Activated CD8-positive, alpha-beta memory T cell treated with anti-CD3 and anti-CD28 coated beads, Interleukin-2, amount 10 ng/mL, durations not matched to agents 7 days and 5 days (primary cell): ENCODE measurements around the gene CRABP2. TPM values are rescaled to one million over a fixed set of nuclear protein-coding genes. Genes with fewer than 3 reads are reported as not detected.

Experiments used
- ATAC-seq: fragments of 150-1000 bp; cut with Tn5 transposase; one replicate; pipeline ENCODE4 v1.10.0; 2021; ENCODE audit warnings: moderate library complexity
- CTCF ChIA-PET: fragments of 350-600 bp; sonication (Branson Sonifier 250); formaldehyde crosslinking; loops from one replicate; lab custom pipeline; 2021; ENCODE audit warnings: antibody characterized with exemption; lab: Charles Lee
- DNase-seq: peaks from one replicate; pipeline ENCODE4 v3.0.0-alpha.2; 2020
- H3K27ac Mint-ChIP-seq: one replicate; pipeline ENCODE4 v1.8.0; 2021; ENCODE audit warnings: mild to moderate bottlenecking, mixed read lengths
- H3K27me3 Mint-ChIP-seq: one replicate; pipeline ENCODE4 v1.8.0; 2021; ENCODE audit warnings: mixed read lengths
- H3K36me3 Mint-ChIP-seq: one replicate; pipeline ENCODE4 v1.8.0; 2021; ENCODE audit warnings: mild to moderate bottlenecking, mixed read lengths
- H3K4me1 Mint-ChIP-seq: one replicate; pipeline ENCODE4 v1.8.0; 2021; ENCODE audit warnings: mixed read lengths
- H3K4me3 Mint-ChIP-seq: one replicate; pipeline ENCODE4 v1.8.0; 2021; ENCODE audit warnings: mild to moderate bottlenecking, moderate library complexity, mixed read lengths
- H3K9me3 Mint-ChIP-seq: one replicate; pipeline ENCODE4 v1.8.0; 2022; ENCODE audit warnings: low read depth, mixed read lengths
- total RNA-seq, 2 experiments: library from RNA; stranded (reverse); gene quantifications; one replicate each; pipeline ENCODE4 v1.2.3, GENCODE V29; 2021

Gene CRABP2
- total RNA-seq, 2 experiments from 2014 or later: 1.4 to 1.9 TPM

DNA sequence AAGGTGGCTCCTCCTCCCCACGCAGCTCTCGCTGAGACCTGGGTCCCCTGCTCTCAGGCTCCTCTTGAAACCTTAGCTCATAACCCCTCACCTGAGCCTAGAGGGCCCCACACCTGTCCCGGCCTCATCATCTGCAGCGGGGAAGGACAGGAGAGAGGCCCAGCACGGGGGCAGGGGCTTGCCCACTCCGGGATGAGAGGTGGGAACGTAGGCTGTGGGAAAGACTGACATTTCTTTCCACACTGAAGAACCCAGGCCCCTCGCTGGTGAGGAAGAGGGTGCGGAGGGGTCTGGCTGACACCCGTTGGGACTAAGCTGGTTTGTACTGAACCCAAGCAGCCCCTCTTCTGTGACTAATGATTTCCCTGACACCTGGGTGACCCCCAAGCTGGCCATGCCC is 14.2 kb downstream of the CRABP2 start:
- Mint-ChIP-seq H3K27me3 (peaks cover 57% of the 10 kb centered on the region), H3K9me3 (no peaks in the 10 kb centered on the region), H3K27ac (no peak overlapping the region), H3K4me1 (peaks cover 20% of the 10 kb centered on the region), H3K36me3 (no peaks in the 10 kb centered on the region), H3K4me3 (no peak overlapping the region)
- CTCF ChIA-PET: interaction anchor here (0.9 to 13.4 kb wide), 15 partner anchors 9 to 200 kb away, joined by 3 to 286 read pairs (median 33); partner anchors contain the start of genes BCAN, CRABP2, INSRR and ISG20L2
- DNase-seq (no peak), ATAC-seq (no peak)

DNA sequence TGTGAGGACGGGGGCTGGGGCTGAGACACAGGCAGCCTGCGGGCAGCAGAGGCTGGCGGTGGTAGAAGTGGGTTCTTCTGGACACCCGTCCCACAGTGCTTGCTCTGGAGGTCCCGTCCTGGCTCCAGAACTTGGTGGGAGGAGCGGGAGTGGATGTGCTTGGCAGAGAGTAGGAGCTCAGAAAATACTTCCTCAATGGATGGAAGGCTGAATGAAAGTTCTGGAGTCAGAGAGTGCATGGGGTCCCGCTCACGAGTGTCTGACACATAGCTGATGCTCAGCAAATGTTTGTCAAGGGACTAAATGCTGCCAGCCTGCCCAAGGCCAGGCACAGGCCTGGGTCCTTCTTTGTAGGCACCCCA is 14.7 kb downstream of the CRABP2 start:
- ATAC-seq (no peak), DNase-seq (no peak)
- Mint-ChIP-seq H3K4me3 (no peak overlapping the region), H3K9me3 (no peaks in the 10 kb centered on the region), H3K4me1 (peaks cover 21% of the 10 kb centered on the region), H3K27ac (no peak overlapping the region), H3K27me3 (peaks cover 57% of the 10 kb centered on the region), H3K36me3 (no peaks in the 10 kb centered on the region)
- CTCF ChIA-PET: interaction anchor here (0.9 to 13.4 kb wide), 27 partner anchors 8 to 201 kb away, joined by 3 to 286 read pairs (median 11); partner anchors contain the start of genes BCAN, CRABP2, HAPLN2 and INSRR

DNA sequence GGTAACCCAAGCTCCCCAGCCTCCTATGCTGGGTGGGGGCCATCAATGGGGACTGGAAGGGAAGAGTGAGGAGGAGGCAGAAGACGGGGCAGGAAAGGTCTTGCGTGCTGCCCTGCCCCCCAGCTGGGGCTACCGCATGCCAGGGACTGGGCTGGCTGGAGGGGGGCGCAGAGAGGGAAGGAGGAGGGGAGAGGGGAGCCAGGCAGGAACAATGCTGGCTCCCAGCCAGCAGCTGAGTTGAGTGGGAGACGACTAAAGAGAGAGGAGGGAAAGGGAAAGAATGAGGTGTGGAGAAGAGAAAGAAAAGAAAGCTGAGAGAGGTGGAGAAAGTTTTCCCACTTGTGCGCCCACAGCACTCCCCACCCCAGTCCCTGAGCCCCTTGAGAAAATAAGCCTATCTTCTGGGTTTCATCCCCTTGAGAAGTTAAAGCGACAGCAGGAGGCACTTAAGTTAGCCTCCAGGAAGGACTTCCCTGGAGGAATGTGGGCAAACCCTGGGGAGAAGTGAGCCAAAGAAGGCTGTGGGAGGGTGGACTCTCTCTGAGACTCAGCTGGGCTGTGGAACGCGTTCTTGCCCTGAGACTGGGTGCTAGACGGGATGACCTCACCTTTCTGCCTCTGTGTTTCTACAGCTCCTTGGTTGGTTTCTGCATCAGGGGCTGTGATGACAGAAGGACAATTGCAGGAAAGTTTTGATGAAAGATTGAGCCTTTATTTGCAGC is 15.3 kb downstream of the CRABP2 start:
- ATAC-seq (peak; percentile 3), DNase-seq (no peak)
- Mint-ChIP-seq H3K36me3 (no peaks in the 10 kb centered on the region), H3K27ac (no peak overlapping the region), H3K4me3 (no peak overlapping the region), H3K27me3 (peaks cover 59% of the 10 kb centered on the region), H3K4me1 (peaks cover 22% of the 10 kb centered on the region), H3K9me3 (no peaks in the 10 kb centered on the region)
- CTCF ChIA-PET: interaction anchor here (0.6 to 13.4 kb wide), 51 partner anchors 13 to 305 kb away, joined by 3 to 286 read pairs (median 7); partner anchors contain the start of genes BCAN, CRABP2, HAPLN2 and INSRR

DNA sequence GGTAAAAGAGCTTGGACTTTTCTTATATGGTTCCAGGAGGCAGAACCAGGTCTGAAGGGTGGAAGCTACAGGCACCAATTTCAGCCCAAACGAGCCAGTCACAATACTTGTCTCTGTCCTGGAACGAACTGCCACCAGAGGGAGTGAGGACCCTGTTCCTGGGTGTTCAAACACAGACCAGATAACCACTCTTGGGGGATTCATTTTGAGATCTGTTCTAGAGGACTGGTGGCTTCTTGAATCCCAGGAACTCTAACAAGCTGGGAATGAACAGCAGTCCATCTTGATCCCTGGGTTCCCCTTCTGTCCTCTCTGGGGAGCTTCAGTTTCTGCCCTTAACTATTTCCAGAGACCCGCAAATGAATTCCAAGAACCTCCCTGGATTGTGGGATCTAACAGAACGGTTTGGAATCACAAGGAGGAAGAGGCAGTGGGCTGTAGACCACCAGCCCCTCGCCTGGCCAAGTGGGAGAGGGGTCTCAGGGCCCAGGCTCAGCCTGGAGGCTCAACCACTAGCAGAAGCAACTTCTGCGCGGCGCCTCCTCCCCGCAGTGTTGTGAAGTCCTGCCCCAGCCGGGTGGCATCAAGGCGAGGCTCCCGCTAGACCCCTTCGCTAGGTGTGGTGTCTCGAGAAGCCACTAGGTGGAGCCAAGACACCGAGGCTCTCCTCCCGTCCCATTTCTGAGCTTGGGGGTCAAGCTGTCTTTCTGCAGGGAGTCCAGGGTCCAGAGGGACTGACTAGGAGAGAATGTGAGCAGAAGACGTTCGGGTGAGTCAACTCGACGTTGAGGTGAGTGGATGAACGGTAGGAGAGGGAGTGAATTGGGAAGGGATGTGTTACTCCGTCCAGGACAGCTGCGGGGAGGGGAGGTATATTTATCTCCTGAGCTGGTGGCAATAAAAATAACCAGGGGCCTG is 16.1 kb downstream of the CRABP2 start:
- no peaks in the 10 kb centered on the region for H3K36me3 Mint-ChIP-seq
- ATAC-seq (peak; percentile 94), DNase-seq (peak; percentile 83)
- peaks cover 67% of the 10 kb centered on the region for H3K27me3 Mint-ChIP-seq
- no peaks in the 10 kb centered on the region for H3K9me3 Mint-ChIP-seq
- peaks cover 29% of the 10 kb centered on the region for H3K4me1 Mint-ChIP-seq
- no peak overlapping the region for H3K27ac Mint-ChIP-seq
- no peak overlapping the region for H3K4me3 Mint-ChIP-seq
- CTCF ChIA-PET: interaction anchor here (0.6 to 13.4 kb wide), 57 partner anchors 13 to 304 kb away, joined by 3 to 286 read pairs (median 6); partner anchors contain the start of genes BCAN, CRABP2, HAPLN2 and INSRR

DNA sequence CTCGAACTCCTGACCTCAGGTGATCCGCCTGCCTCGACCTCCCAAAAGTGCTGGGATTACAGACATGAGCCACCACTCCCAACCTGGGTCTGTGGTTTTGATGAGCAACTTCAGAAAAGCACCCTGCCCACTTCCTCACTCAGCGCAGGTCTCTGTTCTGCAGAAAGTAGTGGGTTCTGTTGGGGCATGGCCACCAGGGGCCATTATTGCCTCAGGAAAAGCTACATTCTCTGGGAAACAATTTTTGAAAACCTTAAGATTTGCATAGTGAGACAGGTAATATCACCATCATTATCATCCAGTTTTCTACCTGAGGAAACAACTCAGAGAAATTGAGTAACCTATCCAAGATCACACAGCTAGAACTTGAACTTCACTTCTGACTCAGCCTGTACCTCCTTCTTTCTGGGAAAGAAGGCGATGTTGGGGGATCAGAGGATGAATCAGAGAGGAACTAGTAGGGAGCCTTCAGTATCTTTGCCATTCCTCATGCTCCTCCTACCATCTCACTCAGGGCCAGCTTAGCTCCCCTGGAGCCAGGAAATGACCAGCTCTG is 21.1 kb downstream of the CRABP2 start:
- peaks cover 25% of the 10 kb centered on the region for H3K4me1 Mint-ChIP-seq
- DNase-seq (peak; percentile 77), ATAC-seq (peak; percentile 85)
- no peaks in the 10 kb centered on the region for H3K36me3 Mint-ChIP-seq
- H3K4me3 Mint-ChIP-seq: no peak overlapping the region
- H3K27ac Mint-ChIP-seq: peak overlapping the region; percentile 24
- CTCF ChIA-PET: interaction anchor here (0.7 to 14.8 kb wide), 17 partner anchors 19 to 208 kb away, joined by 3 to 286 read pairs (median 3); partner anchors contain the start of genes CRABP2, HAPLN2, INSRR and ISG20L2
- peaks cover 52% of the 10 kb centered on the region for H3K27me3 Mint-ChIP-seq
- H3K9me3 Mint-ChIP-seq: no peaks in the 10 kb centered on the region

DNA sequence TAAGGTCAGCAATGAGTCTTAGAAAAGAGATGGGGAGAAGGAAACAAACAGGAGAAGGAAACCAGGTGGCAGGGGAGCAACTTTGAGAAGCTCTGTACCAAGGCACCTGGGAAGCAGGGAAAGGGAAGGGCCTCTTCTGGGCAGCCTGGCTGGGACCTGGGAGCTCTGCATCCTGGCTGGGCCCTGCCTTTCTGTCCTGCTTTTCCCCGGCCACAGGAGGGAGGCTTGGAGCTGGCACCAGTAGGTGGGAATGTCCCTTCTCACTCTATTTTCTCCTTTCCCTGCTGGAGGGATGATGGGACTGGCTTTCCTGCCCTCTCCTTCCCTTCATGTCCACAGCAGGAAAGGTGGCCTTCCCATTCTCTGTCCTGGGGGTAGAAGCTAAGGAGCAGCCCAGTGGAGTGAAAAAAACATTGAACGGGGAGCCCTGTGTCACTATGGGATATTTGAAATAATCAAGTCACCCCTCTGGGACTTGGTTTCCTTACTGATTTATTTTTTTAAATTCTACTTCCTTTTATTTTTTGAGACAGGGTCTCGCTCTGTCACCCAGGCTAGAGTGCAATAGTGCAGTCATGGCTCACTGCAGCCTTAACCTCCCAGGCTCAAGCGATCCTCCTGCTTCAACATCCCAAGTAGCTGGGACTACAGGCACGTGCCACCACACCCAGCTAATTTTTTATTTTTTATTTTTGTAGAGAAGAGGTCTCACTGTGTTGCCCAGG is 23.1 kb downstream of the CRABP2 start:
- H3K27ac Mint-ChIP-seq: no peak overlapping the region
- H3K4me1 Mint-ChIP-seq: peaks cover 27% of the 10 kb centered on the region
- H3K27me3 Mint-ChIP-seq: peaks cover 61% of the 10 kb centered on the region
- H3K4me3 Mint-ChIP-seq: no peak overlapping the region
- H3K36me3 Mint-ChIP-seq: no peaks in the 10 kb centered on the region
- CTCF ChIA-PET: interaction anchor here (1.1 to 14.8 kb wide), 10 partner anchors 9 to 156 kb away, joined by 3 to 185 read pairs (median 4); partner anchors contain the start of gene CRABP2
- ATAC-seq: no peak
- DNase-seq: no peak
- no peaks in the 10 kb centered on the region for H3K9me3 Mint-ChIP-seq

DNA sequence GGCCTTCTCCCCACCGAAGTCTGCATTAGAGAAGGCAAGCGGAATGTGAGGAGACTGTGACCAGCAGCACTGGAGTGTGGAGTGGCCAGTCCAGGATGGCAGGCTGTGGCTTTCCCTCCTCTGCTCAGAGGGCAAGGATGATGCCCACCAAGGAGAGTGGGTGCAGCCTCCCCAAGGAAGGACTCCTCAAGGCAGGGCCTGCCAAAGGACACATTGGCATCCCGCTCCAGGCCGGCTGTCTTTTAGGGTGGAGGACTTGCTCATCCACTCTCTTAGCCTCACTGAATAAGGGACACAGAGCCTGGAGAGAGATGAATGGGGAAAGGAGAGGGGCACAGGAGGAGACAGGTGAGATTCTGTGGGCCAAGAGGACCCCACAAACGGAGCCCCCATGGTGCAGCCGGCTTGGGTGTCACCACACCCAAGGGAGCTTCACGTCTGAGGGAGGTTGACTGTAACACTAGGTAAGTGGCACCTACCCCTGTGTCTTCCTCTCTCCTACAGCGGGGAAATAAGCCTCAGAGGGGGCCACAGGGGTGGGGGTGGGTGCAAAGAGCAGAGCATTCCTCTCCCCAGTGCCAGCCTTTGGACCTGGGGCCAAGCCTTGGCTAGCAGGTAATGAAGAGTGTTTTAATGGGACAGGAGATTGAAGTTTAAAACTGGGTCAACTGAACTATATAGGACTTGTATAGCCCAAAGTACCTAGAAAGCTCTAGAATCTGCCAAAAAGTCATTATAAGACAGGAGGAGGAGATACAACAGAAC is 24.0 kb downstream of the CRABP2 start:
- H3K36me3 Mint-ChIP-seq: no peaks in the 10 kb centered on the region
- H3K27me3 Mint-ChIP-seq: peaks cover 68% of the 10 kb centered on the region
- no peak overlapping the region for H3K27ac Mint-ChIP-seq
- CTCF ChIA-PET: interaction anchor here (1.2 to 14.8 kb wide), 8 partner anchors 16 to 56 kb away, joined by 3 to 185 read pairs (median 8); partner anchors contain the start of gene CRABP2
- DNase-seq: no peak
- no peak for ATAC-seq
- H3K4me3 Mint-ChIP-seq: no peak overlapping the region
- H3K4me1 Mint-ChIP-seq: peaks cover 28% of the 10 kb centered on the region
- no peaks in the 10 kb centered on the region for H3K9me3 Mint-ChIP-seq

DNA sequence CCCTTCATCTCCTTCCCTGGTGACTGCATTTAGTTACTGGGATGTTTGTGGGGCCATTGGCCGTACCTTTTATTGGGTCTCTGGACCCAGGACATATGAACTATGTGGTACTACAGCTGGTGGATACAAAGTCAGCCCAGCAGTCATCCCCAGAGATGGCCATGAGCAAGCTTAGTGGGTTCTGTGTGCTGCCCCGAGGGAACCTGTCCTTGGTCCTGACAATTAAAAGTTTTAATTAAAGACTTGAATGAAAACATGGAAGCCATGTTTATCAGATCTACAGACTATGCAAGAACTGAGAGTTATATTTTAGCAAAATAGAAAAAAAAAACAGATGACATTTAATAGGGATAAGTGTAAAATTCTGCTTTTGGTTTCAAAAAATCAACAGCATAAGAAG is 25.3 kb downstream of the CRABP2 start:
- no peak for ATAC-seq
- Mint-ChIP-seq H3K4me3 (no peak overlapping the region), H3K27ac (no peak overlapping the region), H3K27me3 (peaks cover 78% of the 10 kb centered on the region), H3K36me3 (no peaks in the 10 kb centered on the region), H3K4me1 (peaks cover 26% of the 10 kb centered on the region), H3K9me3 (no peaks in the 10 kb centered on the region)
- no peak for DNase-seq
- CTCF ChIA-PET: interaction anchor here (1.4 to 14.8 kb wide), 7 partner anchors 9 to 234 kb away, joined by 3 to 185 read pairs (median 25); partner anchors contain the start of gene CRABP2

DNA sequence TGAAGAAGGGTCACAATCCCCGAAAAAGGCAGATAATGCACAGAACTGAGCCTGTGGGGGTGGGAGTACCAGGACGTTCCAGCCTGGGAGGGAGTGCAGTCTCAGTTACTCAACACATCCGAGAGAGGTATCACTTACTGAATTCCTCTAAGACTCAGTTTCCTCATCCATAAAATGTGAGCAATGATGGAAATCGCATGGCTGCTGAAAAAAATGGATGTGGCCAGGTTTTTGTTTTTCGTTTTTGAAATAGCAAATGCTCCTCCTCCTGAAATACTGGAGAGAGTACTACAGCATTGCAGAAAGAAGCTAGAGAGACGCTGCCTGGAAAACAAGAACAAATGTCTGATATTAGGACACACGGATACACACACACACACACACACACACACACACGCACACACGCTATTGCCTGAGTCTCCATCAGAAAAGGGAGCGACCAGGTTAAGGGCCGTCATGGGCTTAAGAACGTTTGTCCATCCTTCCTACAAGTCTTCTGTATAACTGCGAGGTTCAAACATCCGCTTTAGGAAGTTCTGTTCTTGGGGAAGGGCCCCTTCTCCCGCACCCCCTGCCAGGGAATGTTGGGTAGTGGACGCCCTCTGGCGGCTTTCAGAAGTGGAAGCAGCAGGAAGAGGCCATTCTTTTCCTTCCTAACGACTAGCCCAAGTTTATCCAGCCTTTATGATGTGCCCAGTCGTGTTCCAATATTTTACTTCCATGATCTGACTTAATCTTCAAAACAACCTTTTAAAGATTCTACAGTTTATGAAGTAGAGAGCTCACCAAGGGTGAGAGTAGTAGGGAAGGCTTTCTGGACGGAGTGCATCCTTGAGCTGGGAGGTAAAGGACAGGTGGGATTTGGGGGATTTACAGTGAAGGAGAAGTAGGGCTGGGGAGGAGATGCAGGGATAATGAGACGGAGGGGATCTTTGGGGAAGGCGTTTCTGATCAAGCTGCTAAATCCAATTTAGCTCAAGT is 27.5 kb downstream of the CRABP2 start:
- CTCF ChIA-PET: interaction anchor here (0.7 to 14.8 kb wide), 15 partner anchors 11 to 251 kb away, joined by 3 to 185 read pairs (median 5); partner anchors contain the start of genes BCAN, CRABP2 and HAPLN2
- peaks cover 7% of the 10 kb centered on the region for H3K4me1 Mint-ChIP-seq
- H3K36me3 Mint-ChIP-seq: no peaks in the 10 kb centered on the region
- H3K4me3 Mint-ChIP-seq: no peak overlapping the region
- H3K9me3 Mint-ChIP-seq: no peaks in the 10 kb centered on the region
- DNase-seq (no peak), ATAC-seq (peak; percentile 31)
- peaks cover 88% of the 10 kb centered on the region for H3K27me3 Mint-ChIP-seq
- H3K27ac Mint-ChIP-seq: no peak overlapping the region

DNA sequence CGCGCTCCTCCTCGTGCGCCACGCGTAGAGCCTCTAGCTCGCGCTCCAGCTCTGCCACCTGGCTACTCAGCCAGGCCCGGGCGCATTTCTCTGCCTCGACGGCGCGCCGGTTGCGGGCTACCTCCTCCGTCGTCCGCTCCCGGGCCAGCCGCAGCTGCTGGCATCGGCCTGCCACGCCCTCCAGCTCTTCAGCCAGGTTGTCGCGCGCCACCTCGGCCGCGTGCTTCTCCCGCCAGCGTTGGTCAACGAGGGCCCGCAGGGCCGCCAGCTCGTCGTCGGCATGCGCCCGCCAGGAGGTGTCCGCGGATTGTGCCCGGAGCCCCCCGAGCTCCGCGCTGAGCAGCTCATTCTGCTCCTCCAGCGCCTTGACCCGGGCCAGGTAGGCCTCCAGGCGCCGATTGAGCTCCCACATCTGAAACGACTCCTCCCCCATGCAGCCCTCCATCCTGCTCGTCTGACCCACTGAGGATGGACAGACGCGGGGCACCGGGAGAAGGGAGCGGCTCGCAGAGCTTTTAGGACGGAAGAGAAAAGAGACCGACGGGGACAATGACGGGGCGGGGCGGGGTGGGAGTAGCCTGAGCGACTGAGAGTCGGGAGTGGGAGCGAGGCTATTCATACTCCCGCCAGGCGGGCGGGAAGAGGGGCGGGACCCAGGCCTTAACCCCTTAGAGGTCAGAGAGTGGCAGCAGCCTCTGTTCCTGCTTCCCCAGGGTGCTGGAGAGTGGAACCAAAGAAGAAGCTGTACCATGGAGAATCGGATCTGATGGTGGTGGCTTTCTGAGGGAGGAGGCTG is 28.4 kb downstream of the CRABP2 start, which contains the start of gene NES:
Gene NES (minus strand): TSS at position 588 of the 796 bp plus-strand sequence. CDS start 143 bp downstream, at position 445.
- Mint-ChIP-seq H3K4me3 (no peak within 1 kb of the TSS), H3K27ac (no peak within 1 kb of the TSS), H3K9me3 (no peaks in the 10 kb centered on the region), H3K27me3 (peaks cover 93% of the 10 kb centered on the region), H3K36me3 (no peaks in the 10 kb centered on the region), H3K4me1 (peaks cover 7% of the 10 kb centered on the region)
- CTCF ChIA-PET: interaction anchor here (0.8 to 14.8 kb wide), 12 partner anchors 12 to 125 kb away, joined by 3 to 185 read pairs (median 7); partner anchors contain the start of genes BCAN and CRABP2
- DNase-seq (no peak), ATAC-seq (no peak)
